ENCODE data around the gene COL23A1.

DNA sequence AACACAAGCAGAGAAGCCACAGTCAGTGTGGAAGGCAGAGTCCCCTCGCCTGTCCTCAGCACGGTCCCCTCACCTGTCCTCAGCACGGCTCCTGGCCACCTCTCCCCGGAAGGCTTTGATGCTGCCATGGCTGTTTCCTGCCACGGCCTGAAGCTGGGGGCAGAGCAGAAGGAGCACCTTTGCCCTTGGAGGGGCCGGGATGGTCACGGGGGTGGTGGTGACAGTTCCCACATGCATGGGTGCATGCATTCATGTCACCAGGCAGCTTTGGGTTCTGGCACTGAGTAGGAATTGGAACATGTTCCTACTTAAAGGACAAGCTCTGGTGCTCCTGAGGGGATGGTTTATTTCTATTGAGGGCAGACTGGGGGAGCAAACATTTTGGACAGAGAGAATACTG lies 299.8 kb downstream of the COL23A1 start:
- no peak for TF ChIP-seq EZH2 (IDR thresholded peaks at IDR 0.05; ENCODE audit: low read length)
- TF ChIP-seq, protein P1, sequence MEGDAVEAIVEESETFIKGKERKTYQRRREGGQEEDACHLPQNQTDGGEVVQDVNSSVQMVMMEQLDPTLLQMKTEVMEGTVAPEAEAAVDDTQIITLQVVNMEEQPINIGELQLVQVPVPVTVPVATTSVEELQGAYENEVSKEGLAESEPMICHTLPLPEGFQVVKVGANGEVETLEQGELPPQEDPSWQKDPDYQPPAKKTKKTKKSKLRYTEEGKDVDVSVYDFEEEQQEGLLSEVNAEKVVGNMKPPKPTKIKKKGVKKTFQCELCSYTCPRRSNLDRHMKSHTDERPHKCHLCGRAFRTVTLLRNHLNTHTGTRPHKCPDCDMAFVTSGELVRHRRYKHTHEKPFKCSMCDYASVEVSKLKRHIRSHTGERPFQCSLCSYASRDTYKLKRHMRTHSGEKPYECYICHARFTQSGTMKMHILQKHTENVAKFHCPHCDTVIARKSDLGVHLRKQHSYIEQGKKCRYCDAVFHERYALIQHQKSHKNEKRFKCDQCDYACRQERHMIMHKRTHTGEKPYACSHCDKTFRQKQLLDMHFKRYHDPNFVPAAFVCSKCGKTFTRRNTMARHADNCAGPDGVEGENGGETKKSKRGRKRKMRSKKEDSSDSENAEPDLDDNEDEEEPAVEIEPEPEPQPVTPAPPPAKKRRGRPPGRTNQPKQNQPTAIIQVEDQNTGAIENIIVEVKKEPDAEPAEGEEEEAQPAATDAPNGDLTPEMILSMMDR (optimal IDR thresholded peaks at IDR 0.05 in 1 of 3, IDR thresholded peaks at IDR 0.05 in 1 of 3, conservative IDR thresholded peaks at IDR 0.05 in 1 of 3; ENCODE audit: extremely low read depth in 1 of 3, insufficient read depth in 2 of 3, low read length in 3 of 3), result no peak
